HUES48 (cell line): Measurements from ENCODE around the gene GPC6.

Experiments used
- H3K27ac ChIP-seq: one replicate; pipeline ENCODE4 v1.7.0; 2013; ENCODE audit warnings: low read depth, low read length, inconsistent platforms
- H3K27me3 ChIP-seq: 2 replicates; pipeline ENCODE4 v1.6.1; 2013; ENCODE audit warnings: mild to moderate bottlenecking, low read length; ENCODE audit not compliant: control insufficient read depth, insufficient read depth
- H3K36me3 ChIP-seq: 2 replicates; pipeline ENCODE4 v1.6.1; 2013; ENCODE audit warnings: low read length; ENCODE audit not compliant: control insufficient read depth, insufficient read depth
- H3K4me1 ChIP-seq: 2 replicates; pipeline ENCODE4 v1.6.1; 2013; ENCODE audit warnings: mild to moderate bottlenecking, low read length; ENCODE audit not compliant: control insufficient read depth, insufficient read depth
- H3K4me3 ChIP-seq: 2 replicates; pipeline ENCODE4 v1.5.1; 2013; ENCODE audit warnings: mild to moderate bottlenecking, low read depth, low read length
- H3K9ac ChIP-seq: 2 replicates; pipeline ENCODE4 v1.6.1; 2013; ENCODE audit warnings: mild to moderate bottlenecking, low read depth, low read length, moderate library complexity
- H3K9me3 ChIP-seq: 2 replicates; pipeline ENCODE4 v1.6.1; 2013; ENCODE audit warnings: low read length; ENCODE audit not compliant: control insufficient read depth, insufficient read depth

GPC6 gene

GRCh38 chr13:93900731-93901130, 674.1 kb downstream of the GPC6 start:
- Histone ChIP-seq H3K27me3 (no peaks in the 10 kb centered on the region), H3K9ac (no peak overlapping the region), H3K4me3 (no peak overlapping the region), H3K9me3 (no peaks in the 10 kb centered on the region), H3K27ac (no peak overlapping the region), H3K36me3 (no peaks in the 10 kb centered on the region), H3K4me1 (no peaks in the 10 kb centered on the region)

- Histone ChIP-seq H3K27ac (no peak overlapping the region), H3K27me3 (no peaks in the 10 kb centered on the region)
Observed at GRCh38 chr13:93903909-93904308, 677.3 kb downstream of the GPC6 start.

GRCh38 chr13:93915269-93915809, 688.7 kb downstream of the GPC6 start:
- H3K9me3 ChIP-seq = no peaks in the 10 kb centered on the region
- H3K4me3 ChIP-seq = no peak overlapping the region
- no peaks in the 10 kb centered on the region for H3K4me1 ChIP-seq
- H3K27me3 ChIP-seq = no peaks in the 10 kb centered on the region
- no peak overlapping the region for H3K9ac ChIP-seq
- no peak overlapping the region for H3K27ac ChIP-seq
- H3K36me3 ChIP-seq = no peaks in the 10 kb centered on the region

More at GRCh38 chr13:93903909-93904308, 677.3 kb downstream of the GPC6 start:
- no peak overlapping the region for H3K4me3 ChIP-seq
- H3K36me3 ChIP-seq = no peaks in the 10 kb centered on the region
- no peak overlapping the region for H3K9ac ChIP-seq
- no peaks in the 10 kb centered on the region for H3K9me3 ChIP-seq
- peaks cover 6% of the 10 kb centered on the region; the same call in 1 of the 2 replicates for H3K4me1 ChIP-seq

- Histone ChIP-seq H3K27ac (no peak overlapping the region), H3K4me3 (no peak overlapping the region), H3K36me3 (no peaks in the 10 kb centered on the region), H3K27me3 (no peaks in the 10 kb centered on the region), H3K9me3 (no peaks in the 10 kb centered on the region), H3K4me1 (no peaks in the 10 kb centered on the region), H3K9ac (no peak overlapping the region)
Observed at GRCh38 chr13:93922063-93922855, 695.7 kb downstream of the GPC6 start.

GRCh38 chr13:93925990-93926389, 699.4 kb downstream of the GPC6 start:
- no peak overlapping the region for H3K4me3 ChIP-seq
- no peaks in the 10 kb centered on the region for H3K27me3 ChIP-seq
- no peaks in the 10 kb centered on the region for H3K4me1 ChIP-seq
- no peak overlapping the region for H3K9ac ChIP-seq
- H3K9me3 ChIP-seq = no peaks in the 10 kb centered on the region
- no peak overlapping the region for H3K27ac ChIP-seq
- H3K36me3 ChIP-seq = no peaks in the 10 kb centered on the region

GRCh38 chr13:93926425-93926824, 699.8 kb downstream of the GPC6 start:
- H3K9ac ChIP-seq = no peak overlapping the region
- H3K27me3 ChIP-seq = no peaks in the 10 kb centered on the region
- no peak overlapping the region for H3K4me3 ChIP-seq
- no peaks in the 10 kb centered on the region for H3K9me3 ChIP-seq
- no peaks in the 10 kb centered on the region for H3K4me1 ChIP-seq
- H3K36me3 ChIP-seq = no peaks in the 10 kb centered on the region
- no peak overlapping the region for H3K27ac ChIP-seq

- H3K4me1 ChIP-seq = no peaks in the 10 kb centered on the region
- no peaks in the 10 kb centered on the region for H3K9me3 ChIP-seq
- no peak overlapping the region for H3K9ac ChIP-seq
- no peak overlapping the region for H3K27ac ChIP-seq
- no peaks in the 10 kb centered on the region for H3K36me3 ChIP-seq
- no peak overlapping the region for H3K4me3 ChIP-seq
- H3K27me3 ChIP-seq = no peaks in the 10 kb centered on the region
Observed at GRCh38 chr13:93927431-93927830, 700.8 kb downstream of the GPC6 start.

- Histone ChIP-seq H3K27me3 (no peaks in the 10 kb centered on the region), H3K36me3 (no peaks in the 10 kb centered on the region), H3K9ac (no peak overlapping the region), H3K4me1 (no peaks in the 10 kb centered on the region), H3K4me3 (no peak overlapping the region), H3K9me3 (no peaks in the 10 kb centered on the region), H3K27ac (no peak overlapping the region)
Observed at GRCh38 chr13:93932901-93933300, 706.3 kb downstream of the GPC6 start.

GRCh38 chr13:93936901-93937300, 710.3 kb downstream of the GPC6 start:
- Histone ChIP-seq H3K9ac (no peak overlapping the region), H3K4me1 (no peaks in the 10 kb centered on the region), H3K27me3 (no peaks in the 10 kb centered on the region), H3K9me3 (no peaks in the 10 kb centered on the region), H3K27ac (no peak overlapping the region), H3K4me3 (no peak overlapping the region), H3K36me3 (no peaks in the 10 kb centered on the region)

GRCh38 chr13:93941444-93941843, 714.8 kb downstream of the GPC6 start:
- Histone ChIP-seq H3K27me3 (no peaks in the 10 kb centered on the region), H3K4me3 (no peak overlapping the region), H3K27ac (no peak overlapping the region), H3K36me3 (no peaks in the 10 kb centered on the region), H3K4me1 (no peaks in the 10 kb centered on the region), H3K9me3 (no peaks in the 10 kb centered on the region), H3K9ac (no peak overlapping the region)

- no peaks in the 10 kb centered on the region for H3K27me3 ChIP-seq
- no peak overlapping the region for H3K27ac ChIP-seq
- H3K9ac ChIP-seq = no peak overlapping the region
- H3K36me3 ChIP-seq = no peaks in the 10 kb centered on the region
- no peak overlapping the region for H3K4me3 ChIP-seq
- H3K9me3 ChIP-seq = no peaks in the 10 kb centered on the region
- H3K4me1 ChIP-seq = no peaks in the 10 kb centered on the region
Observed at GRCh38 chr13:93942016-93942415, 715.4 kb downstream of the GPC6 start.
